Measurements from ENCODE around the gene BMF. TPM values are rescaled to one million over a fixed set of nuclear protein-coding genes. Genes with fewer than 3 reads are reported as not detected.
"Not testable (repeated sequence)": the region's sequence is repeated elsewhere in the genome, so short reads cannot be mapped to it uniquely, and the experiment has no call there.

BMF gene
- total RNA-seq, 1 experiment from 2014 or later: 6.2 TPM

- Histone ChIP-seq H3K4me3 (no peak overlapping the region), H3K27me3 (replicated peaks) (no peaks in the 10 kb centered on the region), H3K4me1 (replicated peaks) (peaks cover 75% of the 10 kb centered on the region), H3K36me3 (no peaks in the 10 kb centered on the region), H3K9me3 (replicated peaks) (no peaks in the 10 kb centered on the region), H3K27ac (no peak overlapping the region)
- DNase-seq (ENCODE audit: low read depth in 1 of 2, low spot score in 2 of 2): no peak
Measured at GRCh38 chr15:40080847-40081246, 27.8 kb downstream of the BMF start.

- Histone ChIP-seq H3K4me3 (no peak overlapping the region), H3K36me3 (no peaks in the 10 kb centered on the region), H3K27me3 (replicated peaks) (no peaks in the 10 kb centered on the region), H3K9me3 (replicated peaks) (no peaks in the 10 kb centered on the region), H3K27ac (no peak overlapping the region), H3K4me1 (replicated peaks) (peaks cover 77% of the 10 kb centered on the region)
- no peak for DNase-seq (ENCODE audit: low read depth in 1 of 2, low spot score in 2 of 2)
Measured at GRCh38 chr15:40080104-40080503, 28.6 kb downstream of the BMF start.

DNA sequence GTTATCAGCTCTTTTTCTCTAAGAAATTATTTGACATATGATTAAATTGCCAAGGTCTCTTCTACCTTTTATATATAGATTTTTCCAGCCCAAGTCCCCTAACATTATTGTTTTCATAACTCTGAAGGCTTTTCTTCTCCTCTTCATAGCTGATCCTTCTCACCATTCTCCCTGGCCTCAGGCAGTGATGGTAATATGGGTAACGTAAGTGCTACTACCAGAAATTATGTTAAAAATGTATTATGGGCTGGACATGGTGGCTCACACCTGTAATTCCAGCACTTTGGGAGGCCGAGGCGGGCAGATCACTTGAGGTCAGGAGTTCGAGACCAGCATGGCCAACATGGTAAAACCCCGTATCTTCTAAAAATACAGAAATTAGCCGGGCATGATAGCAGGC, 29.2 kb downstream of the BMF start:
- DNase-seq (ENCODE audit: low read depth in 1 of 2, low spot score in 2 of 2): no peak
- no peaks in the 10 kb centered on the region for H3K9me3 ChIP-seq (replicated peaks)
- H3K27ac ChIP-seq: no peak overlapping the region
- H3K4me3 ChIP-seq: no peak overlapping the region
- H3K36me3 ChIP-seq: no peaks in the 10 kb centered on the region
- H3K4me1 ChIP-seq (replicated peaks): peaks cover 72% of the 10 kb centered on the region
- no peaks in the 10 kb centered on the region for H3K27me3 ChIP-seq (replicated peaks)

- peak in 1 of 2 experiments; percentile 55 for DNase-seq (ENCODE audit: low read depth in 1 of 2, low spot score in 2 of 2)
- H3K4me3 ChIP-seq: no peak overlapping the region
- peaks cover 42% of the 10 kb centered on the region for H3K4me1 ChIP-seq (replicated peaks)
Measured at GRCh38 chr15:40075298-40076044, 33.2 kb downstream of the BMF start.

GRCh38 chr15:40074656-40075055, 34.0 kb downstream of the BMF start:
- H3K36me3 ChIP-seq; H3K4me3 ChIP-seq; DNase-seq (ENCODE audit: low read depth in 1 of 2, low spot score in 2 of 2); H3K9me3 ChIP-seq (replicated peaks); H3K27ac ChIP-seq; H3K27me3 ChIP-seq (replicated peaks): not testable (repeated sequence)
- peaks cover 43% of the 10 kb centered on the region for H3K4me1 ChIP-seq (replicated peaks)

More at GRCh38 chr15:40075298-40076044, 33.2 kb downstream of the BMF start:
- Histone ChIP-seq H3K9me3 (replicated peaks) (no peaks in the 10 kb centered on the region), H3K27ac (peak overlapping the region; percentile 70), H3K36me3 (no peaks in the 10 kb centered on the region), H3K27me3 (replicated peaks) (no peaks in the 10 kb centered on the region)

DNA sequence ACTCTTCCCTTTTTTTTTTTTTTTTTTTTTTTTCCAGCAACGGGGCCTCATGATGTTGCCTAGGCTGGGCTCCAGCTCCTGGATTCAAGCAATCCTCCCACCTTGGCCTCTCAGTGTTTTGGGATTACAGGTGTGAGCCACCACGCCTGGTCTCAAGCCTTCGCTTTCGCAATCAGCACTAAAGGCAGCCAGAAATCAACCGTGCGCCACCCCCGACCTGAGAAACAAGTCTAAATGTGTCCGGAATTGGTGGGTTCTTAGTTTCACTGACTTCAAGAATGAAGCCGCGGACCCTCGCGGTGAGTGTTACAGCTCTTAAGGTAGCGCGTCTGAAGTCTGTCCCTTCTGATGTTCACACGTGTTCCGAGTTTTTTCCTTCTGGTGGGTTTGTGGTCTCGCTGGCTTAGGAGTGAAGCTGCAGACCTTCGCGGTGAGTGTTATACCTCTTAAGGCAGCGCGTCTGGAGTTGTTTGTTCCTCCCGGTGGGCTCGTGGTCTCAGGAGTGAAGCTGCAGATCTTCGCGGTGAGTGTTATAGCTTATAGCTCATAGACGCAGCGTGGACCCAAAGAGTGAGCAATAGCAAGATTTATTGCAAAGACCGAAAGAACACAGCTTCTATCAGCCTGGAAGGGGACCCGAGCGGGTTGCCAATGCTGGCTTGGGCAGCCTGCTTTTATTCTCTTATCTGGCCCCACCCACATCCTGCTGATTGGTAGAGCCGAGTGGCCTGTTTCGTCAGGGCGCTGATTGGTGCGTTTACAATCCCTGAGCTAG, 34.8 kb downstream of the BMF start:
- DNase-seq (ENCODE audit: low read depth in 1 of 2, low spot score in 2 of 2); H3K27ac ChIP-seq; H3K4me3 ChIP-seq; H3K9me3 ChIP-seq (replicated peaks); H3K27me3 ChIP-seq (replicated peaks); H3K36me3 ChIP-seq: not testable (repeated sequence)
- H3K4me1 ChIP-seq (replicated peaks): peaks cover 42% of the 10 kb centered on the region

- Histone ChIP-seq H3K36me3 (no peaks in the 10 kb centered on the region), H3K4me1 (replicated peaks) (peaks cover 42% of the 10 kb centered on the region), H3K27ac (no peak overlapping the region), H3K27me3 (replicated peaks) (no peaks in the 10 kb centered on the region), H3K9me3 (replicated peaks) (no peaks in the 10 kb centered on the region), H3K4me3 (no peak overlapping the region)
- no peak for DNase-seq (ENCODE audit: low read depth in 1 of 2, low spot score in 2 of 2)
Measured at GRCh38 chr15:40072216-40072990, 36.3 kb downstream of the BMF start.

GRCh38 chr15:40070608-40071218, 38.0 kb downstream of the BMF start:
- Histone ChIP-seq H3K9me3 (replicated peaks) (no peaks in the 10 kb centered on the region), H3K4me1 (replicated peaks) (peaks cover 50% of the 10 kb centered on the region), H3K27ac (no peak overlapping the region), H3K36me3 (no peaks in the 10 kb centered on the region), H3K4me3 (no peak overlapping the region), H3K27me3 (replicated peaks) (no peaks in the 10 kb centered on the region)
- no peak for DNase-seq (ENCODE audit: low read depth in 1 of 2, low spot score in 2 of 2)

GRCh38 chr15:40070166-40070557, 38.5 kb downstream of the BMF start:
- no peak for DNase-seq (ENCODE audit: low read depth in 1 of 2, low spot score in 2 of 2)
- no peak overlapping the region for H3K4me3 ChIP-seq
- peaks cover 50% of the 10 kb centered on the region for H3K4me1 ChIP-seq (replicated peaks)
- H3K27ac ChIP-seq: no peak overlapping the region
- H3K9me3 ChIP-seq (replicated peaks): no peaks in the 10 kb centered on the region
- no peaks in the 10 kb centered on the region for H3K36me3 ChIP-seq
- no peaks in the 10 kb centered on the region for H3K27me3 ChIP-seq (replicated peaks)

- H3K36me3 ChIP-seq: no peaks in the 10 kb centered on the region
- peak; percentile 89 to 95 for DNase-seq (ENCODE audit: low read depth in 1 of 2, low spot score in 2 of 2)
- peaks cover 55% of the 10 kb centered on the region for H3K4me1 ChIP-seq (replicated peaks)
- peak overlapping the region; percentile 93 for H3K27ac ChIP-seq
- no peak overlapping the region for H3K4me3 ChIP-seq
- H3K9me3 ChIP-seq (replicated peaks): no peaks in the 10 kb centered on the region
- no peaks in the 10 kb centered on the region for H3K27me3 ChIP-seq (replicated peaks)
Measured at GRCh38 chr15:40069178-40070165, 39.2 kb downstream of the BMF start.

DNA sequence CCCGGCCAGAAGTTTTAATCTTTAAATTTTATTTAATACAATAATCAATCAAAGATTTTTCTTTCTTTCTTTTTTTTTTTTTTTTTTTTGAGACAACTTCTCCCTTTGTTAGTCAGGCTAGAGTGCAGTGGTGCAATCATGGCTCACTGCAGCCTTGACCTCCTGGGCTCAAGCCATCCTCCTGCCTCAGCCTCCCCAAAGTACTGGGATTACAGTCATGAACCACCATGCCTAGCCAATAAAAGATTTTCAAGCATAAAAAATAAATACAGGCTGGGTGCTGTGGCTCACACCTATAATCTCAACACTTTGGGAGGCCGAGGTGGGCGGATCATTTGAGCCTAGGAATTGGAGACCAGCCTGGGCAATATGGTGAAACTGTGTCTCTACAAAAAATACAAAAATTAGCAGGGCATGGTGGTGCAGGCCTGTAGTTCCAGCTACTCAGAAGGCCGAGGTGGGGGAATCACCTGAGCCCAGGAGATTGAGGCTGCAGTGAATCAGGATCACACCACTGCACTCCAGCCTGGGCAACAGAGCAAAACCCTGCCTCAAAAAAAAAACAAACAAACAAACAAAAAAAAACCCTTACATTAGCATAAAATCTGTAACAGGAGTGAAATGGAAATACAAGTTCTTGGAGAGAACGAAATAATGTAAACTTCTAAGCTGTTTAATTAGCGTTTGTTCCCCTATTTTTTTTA, 40.6 kb downstream of the BMF start:
- H3K4me1 ChIP-seq (replicated peaks): peaks cover 68% of the 10 kb centered on the region
- no peak overlapping the region for H3K4me3 ChIP-seq
- 0 out of 2 replicates have a peak overlapping the region, but pooled peaks have one; percentile 30 for H3K27ac ChIP-seq
- H3K27me3 ChIP-seq (replicated peaks): no peaks in the 10 kb centered on the region
- no peaks in the 10 kb centered on the region for H3K36me3 ChIP-seq
- DNase-seq (ENCODE audit: low read depth in 1 of 2, low spot score in 2 of 2): no peak
- no peaks in the 10 kb centered on the region for H3K9me3 ChIP-seq (replicated peaks)

GRCh38 chr15:40066589-40066988, 42.1 kb downstream of the BMF start:
- Histone ChIP-seq H3K4me1 (replicated peaks) (peaks cover 81% of the 10 kb centered on the region), H3K9me3 (replicated peaks) (no peaks in the 10 kb centered on the region), H3K27me3 (replicated peaks) (no peaks in the 10 kb centered on the region), H3K36me3 (no peaks in the 10 kb centered on the region), H3K27ac (no peak overlapping the region), H3K4me3 (no peak overlapping the region)
- no peak for DNase-seq (ENCODE audit: low read depth in 1 of 2, low spot score in 2 of 2)
